HFFc6 (cell line): Measurements from ENCODE around the gene MIA. TPM values are rescaled to one million over a fixed set of nuclear protein-coding genes. Genes with fewer than 3 reads are reported as not detected.
"Not testable (repeated sequence)": the region's sequence is repeated elsewhere in the genome, so short reads cannot be mapped to it uniquely, and the experiment has no call there.

Experiments used
- DNase-seq: peaks from one replicate; pipeline ENCODE4 v3.0.0-alpha.2; 2018
- H3K27ac Mint-ChIP-seq: 2 replicates; pipeline ENCODE4 v1.8.0; 2020; ENCODE audit warnings: mild to moderate bottlenecking, mixed read lengths
- H3K27me3 Mint-ChIP-seq: 2 replicates; pipeline ENCODE4 v1.8.0; 2021; ENCODE audit warnings: mild to moderate bottlenecking, moderate library complexity, mixed read lengths; ENCODE audit not compliant: insufficient read depth
- H3K36me3 Mint-ChIP-seq: 2 replicates; pipeline ENCODE4 v1.8.0; 2021; ENCODE audit warnings: low read depth, mixed read lengths
- H3K4me1 Mint-ChIP-seq: 2 replicates; pipeline ENCODE4 v1.8.0; 2020; ENCODE audit warnings: low read depth, mixed read lengths
- H3K4me3 Mint-ChIP-seq: 2 replicates; pipeline ENCODE4 v1.8.0; 2020; ENCODE audit warnings: mild to moderate bottlenecking, moderate library complexity, mixed read lengths
- H3K9me3 Mint-ChIP-seq: 2 replicates; pipeline ENCODE4 v1.8.0; 2020; ENCODE audit warnings: mild to moderate bottlenecking, mixed read lengths
- CTCF ChIP-seq: fragments of 200-600 bp; sonication (generic); IDR thresholded peaks from 2 replicates; pipeline ENCODE4 v1.5.0; 2021; ENCODE audit warnings: antibody characterized with exemption, mild to moderate bottlenecking
- long read RNA-seq: library from polyadenylated mRNA; unstranded; transcript quantifications from one replicate; pipeline ENCODE4 v2.0.0, GENCODE V29; 2019
- total RNA-seq, 6 experiments: library from RNA; stranded (reverse); fragmentation: NEBNext Ultra II Directional; extraction: Animal tissue kit (Norgen Biotek cat#: 25700); gene quantifications; 2 replicates in 1 of 6; 3 replicates in 5 of 6; pipeline ENCODE4 v1.2.3, GENCODE V29; 2021

The MIA gene
- not detected for total RNA-seq
- long read RNA-seq, result 0 reads

GRCh38 chr19:40774916-40775631 is at the start of gene MIA:
Gene MIA, plus strand, starts transcription at chr19:40775521. Its CDS starts 22 bp downstream, at chr19:40775543.
- H3K27ac Mint-ChIP-seq, result no peak within 1 kb of the TSS
- H3K4me3 Mint-ChIP-seq, result peak within 1 kb of the TSS; percentile 34; the same call in 1 of the 2 replicates
- peaks cover 5% of the 10 kb centered on the region; the same call in 1 of the 2 replicates for H3K27me3 Mint-ChIP-seq
- H3K4me1 Mint-ChIP-seq, result peaks cover 20% of the 10 kb centered on the region
- H3K9me3 Mint-ChIP-seq, result no peaks in the 10 kb centered on the region
- TF ChIP-seq CTCF, result no peak
- peaks cover 7% of the 10 kb centered on the region for H3K36me3 Mint-ChIP-seq
- DNase-seq, result no peak

GRCh38 chr19:40726279-40726678 is 49.0 kb upstream of the MIA start:
- peaks cover 2% of the 10 kb centered on the region; the same call in 1 of the 2 replicates for H3K27me3 Mint-ChIP-seq
- no peak for DNase-seq
- H3K36me3 Mint-ChIP-seq, result peaks cover 25% of the 10 kb centered on the region
- no peak overlapping the region for H3K27ac Mint-ChIP-seq
- peaks cover 24% of the 10 kb centered on the region for H3K4me1 Mint-ChIP-seq
- H3K4me3 Mint-ChIP-seq, result no peak overlapping the region
- no peak for TF ChIP-seq CTCF
- no peaks in the 10 kb centered on the region for H3K9me3 Mint-ChIP-seq

- not testable (repeated sequence) for H3K4me3 Mint-ChIP-seq, DNase-seq, H3K9me3 Mint-ChIP-seq, H3K27ac Mint-ChIP-seq, H3K27me3 Mint-ChIP-seq, H3K4me1 Mint-ChIP-seq
- H3K36me3 Mint-ChIP-seq, result peaks cover 28% of the 10 kb centered on the region
These were observed 45.3 kb upstream of the MIA start for GRCh38 chr19:40730065-40730464.

- peaks cover 40% of the 10 kb centered on the region for H3K36me3 Mint-ChIP-seq
- not testable (repeated sequence) for H3K27ac Mint-ChIP-seq, H3K4me3 Mint-ChIP-seq, H3K4me1 Mint-ChIP-seq, DNase-seq, H3K27me3 Mint-ChIP-seq, H3K9me3 Mint-ChIP-seq
These were observed 43.0 kb upstream of the MIA start for GRCh38 chr19:40732304-40732703.

- peaks cover 45% of the 10 kb centered on the region for H3K36me3 Mint-ChIP-seq
These were observed 42.2 kb upstream of the MIA start for GRCh38 chr19:40733149-40733548.

GRCh38 chr19:40735013-40735771 is 40.1 kb upstream of the MIA start:
- TF ChIP-seq CTCF, result no peak
- Mint-ChIP-seq H3K27me3 (peaks cover 4% of the 10 kb centered on the region), H3K4me3 (no peak overlapping the region), H3K4me1 (peaks cover 7% of the 10 kb centered on the region), H3K36me3 (peaks cover 49% of the 10 kb centered on the region), H3K27ac (no peak overlapping the region), H3K9me3 (no peaks in the 10 kb centered on the region)
- DNase-seq, result no peak

More at GRCh38 chr19:40733149-40733548, 42.2 kb upstream of the MIA start:
- no peak for DNase-seq
- no peaks in the 10 kb centered on the region for H3K9me3 Mint-ChIP-seq
- H3K27ac Mint-ChIP-seq, result no peak overlapping the region
- peaks cover 7% of the 10 kb centered on the region for H3K4me1 Mint-ChIP-seq
- H3K27me3 Mint-ChIP-seq, result no peaks in the 10 kb centered on the region
- no peak for TF ChIP-seq CTCF
- no peak overlapping the region for H3K4me3 Mint-ChIP-seq
